GM21390 (cell line): ENCODE data around the gene MAN2A1.
"Not testable (repeated sequence)": the region's sequence is repeated elsewhere in the genome, so short reads cannot be mapped to it uniquely, and the experiment has no call there.

ENCODE experiments used
- ATAC-seq: cut with Tn5 transposase; IDR thresholded peaks from one replicate; pipeline ENCODE4 v1.9.1; 2021; ENCODE audit not compliant: unreplicated experiment

The MAN2A1 gene

DNA sequence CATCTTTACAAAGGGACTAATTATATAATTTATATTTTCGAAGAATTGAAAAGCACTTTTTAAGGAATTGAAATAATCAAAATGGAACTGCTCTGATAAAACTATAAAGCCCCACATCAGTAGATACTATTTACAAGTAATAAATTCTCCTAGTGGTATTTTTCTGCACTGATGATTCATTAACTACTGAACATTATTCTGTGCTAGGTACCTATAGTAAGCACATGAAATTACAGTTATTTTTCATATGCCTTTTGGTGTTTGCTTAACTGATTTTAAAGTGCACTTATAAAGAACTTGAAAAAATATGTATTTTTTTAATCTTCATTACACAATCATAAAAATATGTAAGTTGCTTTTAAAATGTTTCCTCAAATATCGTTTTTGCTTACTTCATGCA is 123.0 kb downstream of the MAN2A1 start:
- no peak for ATAC-seq

DNA sequence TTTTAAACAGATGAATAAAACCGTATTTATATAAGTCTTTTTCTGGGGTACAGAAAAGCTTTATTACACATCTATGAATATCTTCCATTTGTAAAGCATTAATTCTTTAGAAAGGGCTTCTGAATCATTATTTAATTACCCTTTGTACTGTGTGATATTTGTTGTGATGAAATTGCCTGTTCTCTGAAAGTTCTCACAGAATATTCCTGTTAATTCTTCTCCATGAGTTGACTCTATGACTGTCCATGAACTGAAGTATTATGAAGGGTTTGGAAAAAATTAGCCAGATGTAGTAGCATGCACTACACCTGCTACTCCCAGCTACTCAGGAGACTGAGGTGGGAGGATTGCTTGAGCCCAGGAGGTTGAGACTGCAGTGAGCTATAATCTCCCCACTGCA is 127.0 kb downstream of the MAN2A1 start:
- ATAC-seq = no peak

- ATAC-seq = no peak
Observed at GRCh38 chr5:109819878-109820277, 130.2 kb downstream of the MAN2A1 start.

DNA sequence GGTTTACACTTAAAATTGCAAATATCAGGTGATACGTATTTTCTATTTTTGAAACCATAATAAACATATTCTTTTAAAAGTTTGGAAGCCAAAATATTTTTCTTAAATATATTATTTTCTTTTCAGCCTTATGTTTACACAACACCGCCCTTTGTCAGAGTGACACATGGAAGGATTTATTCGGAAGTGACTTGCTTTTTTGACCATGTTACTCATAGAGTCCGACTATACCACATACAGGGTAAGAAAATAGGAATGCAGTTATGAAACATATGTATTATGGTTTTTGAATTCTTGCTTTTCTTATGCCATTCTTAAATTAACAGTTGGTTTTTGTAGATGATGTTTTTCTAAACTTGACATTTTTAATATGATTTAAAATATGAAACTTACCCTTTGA is 133.9 kb downstream of the MAN2A1 start:
- ATAC-seq = no peak

DNA sequence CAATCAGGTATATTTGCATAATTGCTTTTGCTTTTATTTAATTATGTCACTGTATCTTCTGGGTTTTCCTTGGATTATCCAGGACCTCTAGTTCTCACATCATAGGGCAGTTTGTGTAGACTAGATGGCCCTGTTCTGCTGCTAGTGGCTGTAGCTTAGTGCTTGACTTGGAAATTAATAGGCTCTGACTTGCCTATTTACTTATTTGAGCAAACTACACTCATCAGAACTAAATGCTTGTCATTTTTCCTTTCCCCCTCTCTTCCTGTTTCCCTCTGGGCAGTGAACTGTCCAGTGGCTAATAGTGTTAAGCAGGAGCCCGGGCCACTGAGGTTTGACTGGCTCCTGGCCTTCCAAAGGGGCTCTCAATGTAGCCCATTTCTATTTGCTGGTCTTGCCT is 135.7 kb downstream of the MAN2A1 start:
- no peak for ATAC-seq

GRCh38 chr5:109826426-109826825 is 136.7 kb downstream of the MAN2A1 start:
- ATAC-seq = no peak

DNA sequence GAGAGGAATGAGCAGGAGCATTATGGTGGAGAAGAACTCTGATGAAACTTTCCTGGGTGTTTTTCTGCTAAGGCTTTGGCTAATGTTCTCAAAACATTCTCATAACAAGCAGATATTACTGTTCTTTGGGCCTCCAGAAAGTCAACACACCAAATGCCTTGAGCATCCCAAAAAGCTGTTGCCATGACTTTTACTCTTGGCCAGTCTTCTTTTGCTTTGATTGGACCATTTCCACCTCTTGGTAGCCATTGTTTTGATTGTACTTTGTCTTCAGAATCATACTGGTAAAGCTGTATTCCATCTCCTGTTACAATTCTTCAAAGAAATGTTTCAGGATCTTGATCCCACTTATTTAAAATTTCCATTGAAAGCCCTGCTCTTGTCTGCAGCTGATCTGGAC is 139.6 kb downstream of the MAN2A1 start:
- ATAC-seq = no peak

DNA sequence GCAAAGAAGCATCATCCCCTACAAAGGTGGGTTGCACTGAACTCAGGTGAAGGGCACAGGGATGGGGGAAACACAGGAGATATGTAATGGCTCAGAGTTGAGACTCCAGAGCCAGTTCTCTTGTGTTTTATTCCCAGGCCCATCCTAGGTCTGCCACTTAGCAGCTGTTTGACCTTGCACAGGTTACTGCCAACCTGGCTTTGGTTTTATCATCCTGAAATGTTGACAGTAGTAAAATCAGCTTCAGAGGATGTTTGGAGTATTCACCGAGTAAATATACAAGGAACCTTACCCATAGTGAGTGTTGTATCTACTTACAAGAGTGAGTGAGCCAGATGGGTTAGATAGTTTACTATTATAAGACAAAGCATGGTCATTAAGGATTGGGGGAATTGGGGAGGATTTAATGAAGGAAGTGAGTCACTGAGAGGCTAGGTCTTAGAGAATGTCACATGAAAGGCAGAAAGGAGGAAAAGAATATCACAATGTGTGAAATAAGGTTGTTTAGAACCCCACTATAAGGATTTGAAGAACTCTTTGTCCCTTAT is 141.3 kb downstream of the MAN2A1 start:
- ATAC-seq = no peak

DNA sequence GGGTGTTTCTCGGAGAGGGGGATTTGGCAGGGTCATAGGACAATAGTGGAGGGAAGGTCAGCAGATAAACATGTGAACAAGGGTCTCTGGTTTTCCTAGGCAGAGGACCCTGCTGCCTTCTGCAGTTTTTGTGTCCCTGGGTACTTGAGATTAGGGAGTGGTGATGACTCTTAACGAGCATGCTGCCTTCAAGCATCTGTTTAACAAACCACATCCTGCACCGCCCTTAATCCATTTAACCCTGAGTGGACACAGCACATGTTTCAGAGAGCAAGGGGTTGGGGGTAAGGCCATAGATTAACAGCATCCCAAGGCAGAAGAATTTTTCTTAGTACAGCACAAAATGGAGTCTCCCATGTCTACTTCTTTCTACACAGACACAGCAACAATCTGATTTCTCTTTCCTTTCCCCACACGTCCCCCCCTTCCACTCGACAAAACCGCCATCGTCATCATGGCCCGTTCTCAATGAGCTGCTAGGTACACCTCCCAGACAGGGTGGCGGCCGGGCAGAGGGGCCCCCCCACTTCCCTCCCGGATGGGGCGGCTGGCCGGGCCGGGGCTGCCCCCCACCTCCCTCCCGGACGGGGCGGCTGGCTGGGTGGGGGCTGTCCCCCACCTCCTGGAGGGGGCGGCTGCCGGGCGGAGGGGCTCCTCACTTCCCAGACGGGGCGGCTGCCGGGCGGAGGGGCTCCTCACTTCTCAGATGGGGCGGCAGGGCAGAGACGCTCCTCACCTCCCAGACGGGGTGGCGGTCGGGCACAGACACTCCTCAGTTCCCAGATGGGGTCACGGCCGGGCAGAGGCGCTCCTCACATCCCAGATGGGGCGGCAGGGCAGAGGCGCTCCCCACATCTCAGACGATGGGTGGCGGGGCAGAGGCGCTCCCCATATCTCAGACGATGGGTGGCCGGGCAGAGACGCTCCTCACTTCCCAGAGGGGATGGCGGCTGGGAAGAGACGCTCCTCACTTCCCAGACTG is 142.8 kb downstream of the MAN2A1 start:
- not testable (repeated sequence) for ATAC-seq

GRCh38 chr5:109833946-109834345 is 144.2 kb downstream of the MAN2A1 start:
- ATAC-seq = no peak

DNA sequence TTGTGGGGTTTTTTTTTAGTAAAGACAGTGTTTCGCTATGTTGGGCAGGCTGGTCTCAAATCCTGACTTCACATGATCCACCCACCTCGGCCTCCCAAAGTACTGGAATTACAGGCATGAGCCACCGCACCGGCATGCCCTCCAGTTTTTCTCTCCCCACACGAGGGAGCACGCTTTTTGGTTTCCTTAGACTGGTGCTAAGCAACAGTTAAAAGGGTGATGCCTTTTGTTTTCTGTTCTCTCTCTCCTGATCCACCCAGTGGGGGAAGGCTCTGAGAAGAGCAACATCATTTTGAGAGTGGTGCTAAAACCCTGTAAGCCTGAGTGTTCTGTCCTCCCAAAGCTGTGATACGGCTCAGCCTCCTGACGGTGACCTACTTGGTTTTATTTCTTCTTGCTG is 146.6 kb downstream of the MAN2A1 start:
- ATAC-seq = no peak

DNA sequence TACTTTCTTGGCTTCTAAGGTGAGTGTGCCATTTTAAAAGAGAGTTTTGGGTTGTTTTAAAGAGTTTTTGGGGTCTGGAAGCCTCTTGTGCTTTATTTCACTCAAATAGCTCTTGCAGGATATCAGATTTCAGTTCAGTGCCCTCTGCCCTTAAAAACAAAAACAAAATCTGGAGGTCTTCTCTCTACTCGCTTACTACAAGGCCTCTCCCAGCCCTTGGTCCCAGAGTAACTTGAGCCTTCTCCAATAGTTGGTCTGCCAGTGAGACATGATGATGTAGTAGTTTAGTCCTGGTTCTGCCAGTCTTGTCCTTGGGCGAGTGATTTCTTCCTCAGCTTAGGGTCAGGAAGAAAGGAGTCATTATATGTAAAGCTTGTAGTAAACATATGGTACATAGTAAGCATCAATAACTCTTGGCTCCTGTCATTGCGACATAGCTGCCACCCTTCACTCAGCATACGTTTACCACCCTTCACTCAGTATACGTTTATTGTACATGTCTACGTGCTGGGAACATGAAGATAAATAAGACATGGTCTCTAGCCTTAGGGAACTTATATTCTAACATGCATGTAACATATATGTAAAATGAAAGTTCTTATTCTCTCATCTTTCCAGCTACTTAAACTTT is 147.6 kb downstream of the MAN2A1 start:
- ATAC-seq = no peak

GRCh38 chr5:109838157-109838556 is 148.4 kb downstream of the MAN2A1 start:
- no peak for ATAC-seq

DNA sequence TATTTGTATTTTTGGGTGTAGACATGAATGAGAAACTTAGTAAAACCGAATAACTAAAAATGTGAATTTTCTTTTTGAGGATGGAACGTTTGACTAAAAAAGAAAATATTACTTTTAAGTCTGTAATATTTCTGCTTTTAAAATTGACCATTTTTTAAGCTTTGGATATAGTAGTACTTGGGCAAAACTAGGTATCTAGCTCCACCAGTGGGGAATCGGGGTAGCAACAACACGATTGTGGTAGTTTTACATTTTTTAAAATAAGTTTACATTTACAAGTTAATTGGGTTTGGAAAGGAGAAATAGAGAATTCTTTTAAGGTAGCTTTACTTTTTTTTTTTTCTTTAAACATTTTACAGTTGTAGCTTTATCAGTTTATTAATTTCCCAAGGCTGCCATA is 154.4 kb downstream of the MAN2A1 start:
- no peak for ATAC-seq

- ATAC-seq = no peak
Observed at GRCh38 chr5:109844695-109845094, 155.0 kb downstream of the MAN2A1 start.

GRCh38 chr5:109848130-109848529 is 158.4 kb downstream of the MAN2A1 start:
- ATAC-seq = no peak

DNA sequence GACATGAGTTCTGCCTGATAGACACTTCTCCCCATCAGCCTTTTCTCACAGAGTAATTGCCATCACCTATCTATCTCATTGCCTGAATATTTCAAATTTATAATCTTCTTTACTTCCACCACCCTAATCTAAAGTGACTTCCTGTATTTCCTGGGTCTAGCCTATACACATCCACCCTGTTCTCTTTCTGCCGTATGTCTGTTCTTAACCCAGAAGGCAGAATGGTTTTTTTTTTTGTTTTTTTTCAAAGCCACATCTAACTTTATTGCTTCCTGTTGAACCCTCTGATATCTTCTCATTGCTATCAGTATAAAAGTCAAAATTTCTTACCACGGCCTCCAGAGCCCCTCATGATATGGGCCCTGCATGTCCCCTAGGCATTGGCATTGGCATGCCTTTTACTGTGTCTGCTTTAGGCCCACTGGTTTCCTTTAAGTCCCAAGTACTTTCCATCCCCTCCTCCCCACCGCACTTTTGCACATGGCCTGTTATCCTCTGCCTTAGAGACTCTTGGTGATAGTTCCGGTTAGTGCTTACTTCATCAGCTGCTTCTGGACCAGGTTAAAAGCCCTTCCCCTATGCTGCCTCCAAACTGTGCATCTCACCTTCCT is 159.9 kb downstream of the MAN2A1 start:
- ATAC-seq = no peak

DNA sequence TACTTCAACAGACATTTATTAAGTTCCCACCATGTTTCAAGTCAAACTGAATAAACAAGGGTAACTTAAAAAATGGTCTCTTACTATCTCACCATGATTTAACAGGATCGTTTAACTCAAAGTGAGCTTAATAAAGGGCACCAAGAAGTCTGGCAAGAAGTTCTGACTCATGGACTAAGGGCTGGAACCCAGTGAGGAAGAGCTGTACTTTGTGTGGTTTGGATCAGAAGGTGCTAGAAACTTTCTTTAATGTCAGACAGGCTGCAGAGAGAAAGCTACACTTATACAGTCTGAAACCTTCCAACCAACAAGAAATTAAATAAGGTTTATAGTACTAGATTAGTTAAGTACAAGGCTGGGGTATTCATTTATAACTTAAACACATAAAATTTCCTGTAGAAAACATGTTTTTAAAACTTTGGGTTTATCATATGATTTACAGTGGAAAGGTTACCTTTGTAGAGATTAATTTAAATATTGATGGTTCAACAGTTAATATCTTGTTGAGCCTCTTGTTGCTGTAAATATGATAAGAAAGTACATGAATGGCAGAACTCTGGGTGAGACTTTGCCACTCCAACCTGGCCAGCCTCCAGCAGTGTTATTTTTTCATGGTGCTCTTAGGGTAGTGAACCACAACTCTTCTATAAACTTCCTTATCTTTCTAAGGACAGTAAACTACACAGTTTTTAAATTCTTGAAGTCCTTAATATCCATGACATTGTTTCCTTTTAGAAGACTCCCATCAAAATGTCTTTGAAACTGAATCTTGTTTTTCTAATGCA is 162.8 kb downstream of the MAN2A1 start:
- no peak for ATAC-seq

DNA sequence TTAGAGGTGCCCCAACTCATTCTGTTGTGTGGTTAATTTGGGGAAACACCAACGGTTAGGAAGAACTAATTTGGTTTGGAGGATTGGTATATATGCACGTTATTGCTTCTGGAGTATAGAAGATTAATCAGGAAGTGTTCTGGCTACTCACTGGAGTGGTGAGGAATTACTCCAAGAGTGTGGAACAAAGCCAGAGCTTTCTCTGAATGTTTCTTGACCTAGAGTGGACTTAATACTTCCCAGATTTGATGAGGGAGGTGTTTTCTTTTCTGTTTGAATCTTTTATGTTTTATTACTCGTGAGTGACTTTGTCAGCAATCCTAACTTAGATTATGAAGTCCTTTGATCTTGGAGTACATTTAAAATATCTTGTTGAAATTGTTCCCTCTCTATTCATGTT is 163.7 kb downstream of the MAN2A1 start:
- no peak for ATAC-seq

DNA sequence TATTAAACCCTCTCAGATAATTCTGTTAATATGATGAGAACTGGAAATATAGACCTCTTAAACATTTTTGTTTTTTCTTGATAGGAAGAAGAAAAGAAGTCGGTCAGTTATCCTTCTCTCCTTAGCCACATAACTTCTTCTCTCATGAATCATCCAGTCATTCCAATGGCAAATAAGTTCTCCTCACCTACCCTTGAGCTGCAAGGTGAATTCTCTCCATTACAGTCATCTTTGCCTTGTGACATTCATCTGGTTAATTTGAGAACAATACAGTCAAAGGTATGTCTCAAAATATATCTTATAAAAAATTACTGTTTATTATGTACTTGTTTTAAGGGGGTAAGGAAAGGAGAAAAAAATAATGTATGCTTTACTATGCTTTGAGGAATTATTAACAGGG is 165.3 kb downstream of the MAN2A1 start:
- no peak for ATAC-seq
